Breast epithelium (tissue), 3 donors: Measurements from ENCODE around the gene LEP.

Experiments used
- POLR2A ChIP-seq: fragments of 450-650 bp; IDR thresholded peaks from one replicate; pipeline ENCODE4 v1.6.1; 2016; ENCODE audit warnings: antibody characterized with exemption, mild to moderate bottlenecking, moderate library complexity
- POLR2AphosphoS5 ChIP-seq, 3 donors: sonication (generic); formaldehyde crosslinking; IDR thresholded peaks; one replicate each; pipeline ENCODE4 v1.6.1; 2017; ENCODE audit warnings: antibody characterized with exemption in 3 of 3
- TF ChIP-seq, protein P1 (sequence below), 3 donors: fragments of 450-650 bp; IDR thresholded peaks; one replicate each; pipeline ENCODE4 v1.5.1; 2016 to 2017; ENCODE audit warnings: antibody characterized with exemption in 3 of 3, mild to moderate bottlenecking in 3 of 3, moderate library complexity in 3 of 3

DNA sequence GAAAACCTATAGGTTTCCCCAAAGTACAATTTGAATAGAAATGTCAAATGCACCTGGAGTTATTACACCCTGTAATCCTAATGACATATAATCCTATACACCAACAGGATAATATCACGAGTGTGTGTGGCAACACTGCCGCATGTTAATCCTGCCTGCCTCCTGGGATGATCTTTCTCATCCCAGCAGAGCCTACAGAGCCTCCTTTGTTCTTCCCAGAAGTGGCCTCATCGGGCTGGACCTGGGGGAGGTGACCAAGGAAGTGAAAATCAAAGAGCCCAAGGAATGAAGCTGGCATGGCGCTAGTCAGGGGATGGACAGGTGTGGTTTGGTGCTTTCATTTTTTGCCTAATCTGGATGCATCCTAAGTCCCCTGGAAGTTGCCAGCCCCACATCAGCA lies 29.5 kb upstream of the LEP start:
- TF ChIP-seq, protein P1, sequence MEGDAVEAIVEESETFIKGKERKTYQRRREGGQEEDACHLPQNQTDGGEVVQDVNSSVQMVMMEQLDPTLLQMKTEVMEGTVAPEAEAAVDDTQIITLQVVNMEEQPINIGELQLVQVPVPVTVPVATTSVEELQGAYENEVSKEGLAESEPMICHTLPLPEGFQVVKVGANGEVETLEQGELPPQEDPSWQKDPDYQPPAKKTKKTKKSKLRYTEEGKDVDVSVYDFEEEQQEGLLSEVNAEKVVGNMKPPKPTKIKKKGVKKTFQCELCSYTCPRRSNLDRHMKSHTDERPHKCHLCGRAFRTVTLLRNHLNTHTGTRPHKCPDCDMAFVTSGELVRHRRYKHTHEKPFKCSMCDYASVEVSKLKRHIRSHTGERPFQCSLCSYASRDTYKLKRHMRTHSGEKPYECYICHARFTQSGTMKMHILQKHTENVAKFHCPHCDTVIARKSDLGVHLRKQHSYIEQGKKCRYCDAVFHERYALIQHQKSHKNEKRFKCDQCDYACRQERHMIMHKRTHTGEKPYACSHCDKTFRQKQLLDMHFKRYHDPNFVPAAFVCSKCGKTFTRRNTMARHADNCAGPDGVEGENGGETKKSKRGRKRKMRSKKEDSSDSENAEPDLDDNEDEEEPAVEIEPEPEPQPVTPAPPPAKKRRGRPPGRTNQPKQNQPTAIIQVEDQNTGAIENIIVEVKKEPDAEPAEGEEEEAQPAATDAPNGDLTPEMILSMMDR (IDR thresholded peaks at IDR 0.05) = no peak
- TF ChIP-seq POLR2A (no peak), POLR2AphosphoS5 (IDR thresholded peaks at IDR 0.05) (no peak)
